Osteoblast (primary cell): ENCODE results near the gene TNFRSF25. TPM values are rescaled to one million over a fixed set of nuclear protein-coding genes. Genes with fewer than 3 reads are reported as not detected.

ENCODE experiments used
- DNase-seq: peaks from one replicate; pipeline ENCODE4 v3.0.0; 2011; ENCODE audit warnings: low spot score, mixed read lengths; ENCODE audit not compliant: insufficient read length; ENCODE audit errors: missing footprints
- H2AFZ ChIP-seq: 2 replicates; pipeline ENCODE4 v1.6.0; 2011; ENCODE audit warnings: mild to moderate bottlenecking, low read length
- H3K27ac ChIP-seq: 2 replicates; pipeline ENCODE4 v1.5.1; 2011; ENCODE audit warnings: mild to moderate bottlenecking, low read depth, low read length, moderate library complexity
- H3K27me3 ChIP-seq: 2 replicates; pipeline ENCODE4 v1.6.0; 2012; ENCODE audit warnings: mild to moderate bottlenecking, control low read depth, inconsistent platforms, low read length, moderate library complexity; ENCODE audit not compliant: insufficient read depth
- H3K36me3 ChIP-seq: 2 replicates; pipeline ENCODE4 v1.5.1; 2011; ENCODE audit warnings: mild to moderate bottlenecking, low read length, control low read depth, moderate library complexity; ENCODE audit not compliant: insufficient read depth
- H3K4me1 ChIP-seq: 2 replicates; pipeline ENCODE4 v1.5.1; 2011; ENCODE audit warnings: mild to moderate bottlenecking, low read length, control low read depth, moderate library complexity; ENCODE audit not compliant: insufficient read depth
- H3K4me2 ChIP-seq: 2 replicates; pipeline ENCODE4 v1.6.0; 2011; ENCODE audit warnings: mild to moderate bottlenecking, low read length; ENCODE audit not compliant: insufficient read depth
- H3K4me3 ChIP-seq: fragments of 200-600 bp; sonication (generic); 3 replicates; pipeline ENCODE4 v1.5.1; 2012; ENCODE audit warnings: mild to moderate bottlenecking, low read length, inconsistent platforms; ENCODE audit not compliant: insufficient read depth
- H3K79me2 ChIP-seq: 2 replicates; pipeline ENCODE4 v1.6.0; 2012; ENCODE audit warnings: mild to moderate bottlenecking, low read length, control low read depth, inconsistent platforms; ENCODE audit not compliant: insufficient read depth
- H3K9me3 ChIP-seq: 2 replicates; pipeline ENCODE4 v1.5.1; 2011; ENCODE audit warnings: low read depth, low read length, control low read depth
- H4K20me1 ChIP-seq: 2 replicates; pipeline ENCODE4 v1.6.0; 2012; ENCODE audit warnings: mild to moderate bottlenecking, low read length, control low read depth; ENCODE audit not compliant: insufficient read depth
- total RNA-seq: library from RNA; depleted of rRNA; stranded (reverse); fragments of >200 nt; gene quantifications from 2 replicates; pipeline ENCODE4 v1.2.3, GENCODE V29; 2012
- TF ChIP-seq, protein P1 (sequence below): IDR thresholded peaks from 2 replicates; pipeline ENCODE4 v1.5.1; 2011; ENCODE audit warnings: mild to moderate bottlenecking, low read depth, low read length, moderate library complexity; ENCODE audit errors: extremely low read depth

The TNFRSF25 gene
- total RNA-seq, 1 donor: 3.3 TPM

DNA sequence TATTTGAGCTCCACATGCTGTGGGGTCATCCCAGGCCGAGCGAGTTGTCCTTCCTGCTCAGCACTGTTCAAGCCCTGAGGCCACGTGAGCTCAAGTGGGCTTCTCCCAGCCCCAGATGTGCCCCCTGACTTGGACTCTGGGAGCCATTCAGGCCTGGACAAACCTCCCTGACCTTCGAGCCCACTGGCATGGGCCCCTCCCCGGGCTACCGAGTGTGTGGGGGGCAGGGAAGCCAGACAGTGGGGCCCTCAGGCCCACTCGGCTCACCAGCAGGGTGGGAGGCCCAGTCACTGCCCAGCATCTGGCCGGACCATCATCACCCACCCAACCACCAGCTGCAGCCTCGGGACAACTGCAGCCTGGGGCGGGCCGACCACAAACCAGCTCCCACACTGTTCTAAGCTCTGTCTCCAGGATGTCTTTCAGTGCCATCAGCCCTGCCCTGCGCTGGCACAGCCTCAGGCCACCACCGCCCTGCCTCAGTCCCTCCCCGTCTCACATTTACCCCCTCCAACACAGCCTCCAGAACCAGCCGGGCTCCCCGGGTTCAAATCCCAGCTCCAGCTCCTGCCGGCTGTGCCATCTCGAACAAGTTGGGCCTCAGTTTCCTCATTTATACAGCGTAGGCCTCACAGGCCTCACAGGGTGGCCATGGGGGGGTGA lies 46.4 kb upstream of the TNFRSF25 start:
- H2AFZ ChIP-seq: no peak overlapping the region
- TF ChIP-seq, protein P1, sequence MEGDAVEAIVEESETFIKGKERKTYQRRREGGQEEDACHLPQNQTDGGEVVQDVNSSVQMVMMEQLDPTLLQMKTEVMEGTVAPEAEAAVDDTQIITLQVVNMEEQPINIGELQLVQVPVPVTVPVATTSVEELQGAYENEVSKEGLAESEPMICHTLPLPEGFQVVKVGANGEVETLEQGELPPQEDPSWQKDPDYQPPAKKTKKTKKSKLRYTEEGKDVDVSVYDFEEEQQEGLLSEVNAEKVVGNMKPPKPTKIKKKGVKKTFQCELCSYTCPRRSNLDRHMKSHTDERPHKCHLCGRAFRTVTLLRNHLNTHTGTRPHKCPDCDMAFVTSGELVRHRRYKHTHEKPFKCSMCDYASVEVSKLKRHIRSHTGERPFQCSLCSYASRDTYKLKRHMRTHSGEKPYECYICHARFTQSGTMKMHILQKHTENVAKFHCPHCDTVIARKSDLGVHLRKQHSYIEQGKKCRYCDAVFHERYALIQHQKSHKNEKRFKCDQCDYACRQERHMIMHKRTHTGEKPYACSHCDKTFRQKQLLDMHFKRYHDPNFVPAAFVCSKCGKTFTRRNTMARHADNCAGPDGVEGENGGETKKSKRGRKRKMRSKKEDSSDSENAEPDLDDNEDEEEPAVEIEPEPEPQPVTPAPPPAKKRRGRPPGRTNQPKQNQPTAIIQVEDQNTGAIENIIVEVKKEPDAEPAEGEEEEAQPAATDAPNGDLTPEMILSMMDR: no peak
- no peak overlapping the region for H3K4me3 ChIP-seq
- no peaks in the 10 kb centered on the region for H3K4me1 ChIP-seq
- no peaks in the 10 kb centered on the region for H4K20me1 ChIP-seq
- no peak overlapping the region for H3K27ac ChIP-seq
- no peaks in the 10 kb centered on the region for H3K9me3 ChIP-seq
- H3K4me2 ChIP-seq: no peak overlapping the region
- no peaks in the 10 kb centered on the region for H3K27me3 ChIP-seq
- H3K79me2 ChIP-seq: no peaks in the 10 kb centered on the region
- peak; percentile 79 for DNase-seq
- no peaks in the 10 kb centered on the region for H3K36me3 ChIP-seq

DNA sequence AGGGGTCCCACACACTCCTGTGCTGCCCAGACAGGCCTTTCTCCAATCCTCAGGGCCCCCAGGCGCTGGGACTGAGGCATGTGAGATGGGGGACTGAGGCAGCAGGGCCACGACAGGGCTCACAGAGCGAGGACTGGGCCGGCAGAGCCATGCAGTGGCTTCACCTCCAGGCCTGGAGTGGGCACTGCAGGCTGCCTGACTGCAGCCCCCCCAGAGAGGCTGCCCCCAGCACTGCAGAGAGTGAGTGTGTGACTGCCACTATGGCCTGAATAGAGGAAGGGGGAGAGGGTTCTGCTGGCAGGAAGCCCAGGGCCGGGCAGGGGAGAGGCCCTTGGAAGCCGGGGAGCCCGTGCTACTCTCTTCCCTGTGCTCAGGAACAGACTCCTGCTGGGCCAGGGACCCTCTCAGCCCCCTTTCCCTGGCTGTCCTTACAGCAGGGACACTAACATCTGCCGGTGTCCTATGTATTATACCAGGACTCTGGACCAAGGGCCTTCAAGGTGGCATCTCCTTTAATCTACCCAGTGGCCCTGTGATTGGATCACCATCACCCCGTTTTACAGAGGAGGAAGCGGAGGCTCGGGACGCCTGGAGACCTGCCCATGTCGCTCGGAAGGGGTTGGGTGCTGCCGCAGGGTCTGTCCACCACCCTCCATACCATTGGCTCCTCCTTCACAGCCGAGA lies 45.7 kb upstream of the TNFRSF25 start:
- Histone ChIP-seq H2AFZ (no peak overlapping the region), H3K4me2 (no peak overlapping the region), H3K27ac (no peak overlapping the region), H3K36me3 (no peaks in the 10 kb centered on the region), H3K4me3 (no peak overlapping the region), H3K27me3 (no peaks in the 10 kb centered on the region), H3K9me3 (no peaks in the 10 kb centered on the region), H3K79me2 (no peaks in the 10 kb centered on the region), H3K4me1 (no peaks in the 10 kb centered on the region), H4K20me1 (no peaks in the 10 kb centered on the region)
- peak; percentile 78 for DNase-seq
- TF ChIP-seq, protein P1: no peak

- TF ChIP-seq, protein P1: no peak
- H3K27me3 ChIP-seq: no peaks in the 10 kb centered on the region
- no peak overlapping the region for H2AFZ ChIP-seq
- no peaks in the 10 kb centered on the region for H3K79me2 ChIP-seq
- no peaks in the 10 kb centered on the region for H3K36me3 ChIP-seq
- H3K4me3 ChIP-seq: no peak overlapping the region
- no peaks in the 10 kb centered on the region for H4K20me1 ChIP-seq
- H3K9me3 ChIP-seq: no peaks in the 10 kb centered on the region
- H3K27ac ChIP-seq: no peak overlapping the region
- H3K4me2 ChIP-seq: no peak overlapping the region
- H3K4me1 ChIP-seq: no peaks in the 10 kb centered on the region
- DNase-seq: peak; percentile 25
Observed at GRCh38 chr1:6511056-6511455, 45.1 kb upstream of the TNFRSF25 start.

- Histone ChIP-seq H3K27ac (no peak overlapping the region), H3K27me3 (no peaks in the 10 kb centered on the region), H3K79me2 (no peaks in the 10 kb centered on the region), H3K4me3 (no peak overlapping the region), H3K9me3 (no peaks in the 10 kb centered on the region), H2AFZ (no peak overlapping the region), H3K4me1 (no peaks in the 10 kb centered on the region), H3K4me2 (no peak overlapping the region), H3K36me3 (no peaks in the 10 kb centered on the region), H4K20me1 (no peaks in the 10 kb centered on the region)
- peak; percentile 32 for DNase-seq
- TF ChIP-seq, protein P1: no peak
Observed at GRCh38 chr1:6510493-6510892, 44.5 kb upstream of the TNFRSF25 start.
